Measurements from ENCODE around the gene KIAA0408.

Gene KIAA0408

DNA sequence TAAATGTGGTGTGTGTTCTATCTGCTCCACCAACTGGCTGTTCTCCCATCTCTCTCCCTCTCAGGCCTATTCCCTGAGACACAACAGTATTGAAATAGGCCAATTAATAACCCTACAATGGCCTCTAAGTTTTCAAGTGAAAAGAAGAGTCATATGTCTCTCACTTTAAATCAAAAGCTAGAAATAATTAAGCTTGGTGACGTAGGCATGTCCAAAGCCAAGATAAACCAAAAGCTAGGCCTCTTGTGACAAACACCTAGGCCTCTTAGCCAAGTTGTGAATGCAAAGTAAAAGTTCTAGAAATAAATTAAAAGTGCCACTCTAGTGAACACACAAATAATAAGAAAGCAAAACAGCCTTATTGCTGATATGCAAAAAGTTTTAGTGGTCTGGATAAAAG is 30.1 kb upstream of the KIAA0408 start:
- no peaks in the 10 kb centered on the region for H3K27me3 ChIP-seq (ENCODE audit: insufficient read depth, low read length)
- TF ChIP-seq, protein P1, sequence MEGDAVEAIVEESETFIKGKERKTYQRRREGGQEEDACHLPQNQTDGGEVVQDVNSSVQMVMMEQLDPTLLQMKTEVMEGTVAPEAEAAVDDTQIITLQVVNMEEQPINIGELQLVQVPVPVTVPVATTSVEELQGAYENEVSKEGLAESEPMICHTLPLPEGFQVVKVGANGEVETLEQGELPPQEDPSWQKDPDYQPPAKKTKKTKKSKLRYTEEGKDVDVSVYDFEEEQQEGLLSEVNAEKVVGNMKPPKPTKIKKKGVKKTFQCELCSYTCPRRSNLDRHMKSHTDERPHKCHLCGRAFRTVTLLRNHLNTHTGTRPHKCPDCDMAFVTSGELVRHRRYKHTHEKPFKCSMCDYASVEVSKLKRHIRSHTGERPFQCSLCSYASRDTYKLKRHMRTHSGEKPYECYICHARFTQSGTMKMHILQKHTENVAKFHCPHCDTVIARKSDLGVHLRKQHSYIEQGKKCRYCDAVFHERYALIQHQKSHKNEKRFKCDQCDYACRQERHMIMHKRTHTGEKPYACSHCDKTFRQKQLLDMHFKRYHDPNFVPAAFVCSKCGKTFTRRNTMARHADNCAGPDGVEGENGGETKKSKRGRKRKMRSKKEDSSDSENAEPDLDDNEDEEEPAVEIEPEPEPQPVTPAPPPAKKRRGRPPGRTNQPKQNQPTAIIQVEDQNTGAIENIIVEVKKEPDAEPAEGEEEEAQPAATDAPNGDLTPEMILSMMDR (IDR thresholded peaks at IDR 0.05; ENCODE audit: low read length): no peak
- no peak for TF ChIP-seq EZH2 (IDR thresholded peaks at IDR 0.05; ENCODE audit: borderline replicate concordance, low read length)
- no peaks in the 10 kb centered on the region for H3K79me2 ChIP-seq (ENCODE audit: insufficient read depth, low read length)
- no peaks in the 10 kb centered on the region for H4K20me1 ChIP-seq (ENCODE audit: insufficient read depth, low read length)
- H3K4me1 ChIP-seq (ENCODE audit: insufficient read depth, low read length, severe bottlenecking): no peaks in the 10 kb centered on the region
- no peak overlapping the region for H3K4me3 ChIP-seq (ENCODE audit: low read depth, low read length, poor library complexity, severe bottlenecking)
- H2AFZ ChIP-seq (ENCODE audit: low read length): no peak overlapping the region
- H3K4me2 ChIP-seq (ENCODE audit: low read length): no peak overlapping the region
- no peak overlapping the region for H3K27ac ChIP-seq (ENCODE audit: low read depth, low read length, poor library complexity, severe bottlenecking)
- H3F3A ChIP-seq (ENCODE audit: insufficient read depth, low read length): no peaks in the 10 kb centered on the region
- H3K9me2 ChIP-seq (ENCODE audit: low read depth, low read length): no peaks in the 10 kb centered on the region
- H3K9ac ChIP-seq (ENCODE audit: low read length): no peak overlapping the region
- H3K9me3 ChIP-seq (ENCODE audit: low read length): no peaks in the 10 kb centered on the region
- no peaks in the 10 kb centered on the region for H3K36me3 ChIP-seq (ENCODE audit: insufficient read depth, low read length)

DNA sequence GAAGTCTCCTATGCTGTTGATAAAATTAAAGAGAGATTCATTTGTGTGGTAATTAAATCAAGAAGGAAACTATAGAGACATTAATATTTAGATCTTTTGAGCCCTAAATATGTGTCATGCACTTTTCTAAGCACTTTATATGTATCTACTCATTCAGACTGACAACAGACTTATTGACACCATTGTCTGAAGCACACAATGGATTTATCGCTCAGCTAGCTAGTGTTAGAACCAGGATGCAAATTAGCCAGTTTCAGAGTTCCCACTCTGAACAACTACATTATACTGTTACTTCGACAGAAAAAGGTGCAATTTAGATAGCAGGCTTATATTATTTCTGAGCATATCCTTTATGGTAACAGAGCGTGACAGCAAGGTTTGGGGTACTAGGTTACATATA is 27.7 kb upstream of the KIAA0408 start:
- H3K27me3 ChIP-seq (ENCODE audit: insufficient read depth, low read length): no peaks in the 10 kb centered on the region
- H3K4me2 ChIP-seq (ENCODE audit: low read length): no peak overlapping the region
- H3K4me1 ChIP-seq (ENCODE audit: insufficient read depth, low read length, severe bottlenecking): no peaks in the 10 kb centered on the region
- H3K9me2 ChIP-seq (ENCODE audit: low read depth, low read length): no peaks in the 10 kb centered on the region
- H3K9me3 ChIP-seq (ENCODE audit: low read length): no peaks in the 10 kb centered on the region
- no peaks in the 10 kb centered on the region for H3F3A ChIP-seq (ENCODE audit: insufficient read depth, low read length)
- H3K9ac ChIP-seq (ENCODE audit: low read length): no peak overlapping the region
- no peaks in the 10 kb centered on the region for H4K20me1 ChIP-seq (ENCODE audit: insufficient read depth, low read length)
- no peak for TF ChIP-seq EZH2 (IDR thresholded peaks at IDR 0.05; ENCODE audit: borderline replicate concordance, low read length)
- TF ChIP-seq, protein P1 (IDR thresholded peaks at IDR 0.05; ENCODE audit: low read length): no peak
- H3K4me3 ChIP-seq (ENCODE audit: low read depth, low read length, poor library complexity, severe bottlenecking): no peak overlapping the region
- H3K27ac ChIP-seq (ENCODE audit: low read depth, low read length, poor library complexity, severe bottlenecking): no peak overlapping the region
- no peaks in the 10 kb centered on the region for H3K36me3 ChIP-seq (ENCODE audit: insufficient read depth, low read length)
- H2AFZ ChIP-seq (ENCODE audit: low read length): no peak overlapping the region
- H3K79me2 ChIP-seq (ENCODE audit: insufficient read depth, low read length): no peaks in the 10 kb centered on the region

DNA sequence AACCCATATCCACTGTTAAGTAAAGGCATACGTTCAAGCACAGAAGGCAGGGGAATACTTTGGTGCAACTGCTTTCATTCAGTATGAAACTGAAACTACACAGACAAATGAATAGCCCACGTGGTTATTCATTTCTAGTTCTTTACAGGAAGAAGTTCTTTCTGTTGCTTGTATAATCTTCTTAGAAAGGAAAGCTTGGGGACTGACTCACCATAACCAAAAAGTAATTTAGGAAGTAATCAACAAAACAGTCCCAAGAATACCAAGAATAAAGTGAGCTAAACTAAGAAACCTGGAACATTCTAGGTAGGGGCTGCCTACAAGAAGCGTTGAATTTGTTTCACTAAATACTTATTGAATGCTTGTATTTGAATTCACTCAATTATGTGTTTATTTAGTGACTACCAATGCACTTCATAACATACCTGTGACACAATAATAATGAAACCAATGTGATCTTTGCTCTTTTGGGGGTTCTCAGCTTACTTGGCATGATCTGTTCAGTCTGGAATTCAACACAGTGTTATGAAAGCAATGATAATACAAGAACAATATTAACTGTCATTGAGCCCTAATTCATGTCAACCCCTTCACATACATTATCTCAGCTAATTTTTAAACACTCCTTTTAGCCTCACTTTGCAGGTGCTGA is 25.1 kb upstream of the KIAA0408 start:
- no peaks in the 10 kb centered on the region for H3K36me3 ChIP-seq (ENCODE audit: insufficient read depth, low read length)
- no peaks in the 10 kb centered on the region for H3K79me2 ChIP-seq (ENCODE audit: insufficient read depth, low read length)
- no peaks in the 10 kb centered on the region for H3K9me2 ChIP-seq (ENCODE audit: low read depth, low read length)
- no peak for TF ChIP-seq EZH2 (IDR thresholded peaks at IDR 0.05; ENCODE audit: borderline replicate concordance, low read length)
- TF ChIP-seq, protein P1 (IDR thresholded peaks at IDR 0.05; ENCODE audit: low read length): no peak
- H3K9me3 ChIP-seq (ENCODE audit: low read length): no peaks in the 10 kb centered on the region
- H3K27ac ChIP-seq (ENCODE audit: low read depth, low read length, poor library complexity, severe bottlenecking): no peak overlapping the region
- H3K4me2 ChIP-seq (ENCODE audit: low read length): peak overlapping the region; percentile 24
- H3K9ac ChIP-seq (ENCODE audit: low read length): no peak overlapping the region
- peak overlapping the region; percentile 51; the same call in 1 of the 2 replicates for H2AFZ ChIP-seq (ENCODE audit: low read length)
- H3K4me3 ChIP-seq (ENCODE audit: low read depth, low read length, poor library complexity, severe bottlenecking): no peak overlapping the region
- no peaks in the 10 kb centered on the region for H3K4me1 ChIP-seq (ENCODE audit: insufficient read depth, low read length, severe bottlenecking)
- H3K27me3 ChIP-seq (ENCODE audit: insufficient read depth, low read length): no peaks in the 10 kb centered on the region
- no peaks in the 10 kb centered on the region for H3F3A ChIP-seq (ENCODE audit: insufficient read depth, low read length)
- no peaks in the 10 kb centered on the region for H4K20me1 ChIP-seq (ENCODE audit: insufficient read depth, low read length)
